Epithelial cell of proximal tubule (primary cell): ENCODE results near the gene CHD9. TPM values are rescaled to one million over a fixed set of nuclear protein-coding genes. Genes with fewer than 3 reads are reported as not detected.

Experiments
- DNase-seq: peaks from one replicate; pipeline ENCODE4 v3.0.0-alpha.2; 2011; ENCODE audit warnings: low read depth
- H3K4me3 ChIP-seq: 2 replicates; pipeline ENCODE4 v1.5.1; 2011; ENCODE audit warnings: low read depth, mild to moderate bottlenecking, low read length
- total RNA-seq: library from RNA; depleted of rRNA; stranded (reverse); fragments of >200 nt; gene quantifications from 2 replicates; pipeline ENCODE4 v1.2.3, GENCODE V29; 2015
- TF ChIP-seq, protein P1 (sequence below): conservative IDR thresholded peaks from 2 replicates; pipeline ENCODE4 v1.5.1; 2012; ENCODE audit warnings: low read depth, mild to moderate bottlenecking, low read length

CHD9 gene
- total RNA-seq, 1 donor from 2014 or later, result 14.6 TPM

DNA sequence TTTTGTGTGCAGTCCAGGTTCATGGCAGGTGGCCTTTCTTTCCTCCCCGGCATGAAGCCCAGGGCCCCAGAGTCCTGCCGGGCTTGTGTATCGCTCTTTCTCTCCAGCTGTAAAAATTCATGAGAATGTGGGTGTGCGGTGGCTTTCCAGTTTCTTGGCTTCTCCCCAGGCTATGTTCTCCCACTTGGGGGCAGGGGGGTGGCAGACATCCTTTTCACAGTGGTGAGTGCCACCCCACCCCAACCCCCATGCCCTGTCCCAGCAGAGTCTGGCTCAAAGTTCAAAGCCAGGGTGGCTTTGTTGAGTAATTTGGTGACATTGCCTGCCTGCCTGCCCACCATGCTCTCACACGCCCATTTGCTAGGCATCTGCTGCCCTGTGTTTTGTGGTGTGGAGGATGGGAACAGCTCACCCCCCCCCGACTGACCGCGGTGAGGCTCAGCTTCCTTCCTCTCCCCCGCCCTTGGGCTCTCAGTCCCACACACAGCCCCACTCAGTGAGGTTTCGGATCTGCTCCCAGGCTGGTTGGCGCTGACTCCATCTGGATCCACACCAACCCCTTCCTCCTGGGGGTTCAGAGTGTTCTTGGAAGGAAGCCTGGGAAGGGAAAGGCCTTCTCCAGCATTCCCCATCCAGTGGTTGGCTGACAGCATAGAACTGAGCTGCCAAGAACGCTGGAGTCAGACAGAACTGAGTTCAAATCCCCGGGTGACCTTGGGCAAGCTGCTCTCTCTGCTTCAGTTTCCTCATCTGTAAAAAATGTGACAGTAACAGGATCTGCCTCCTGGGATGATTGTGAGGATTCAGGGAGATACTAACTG lies 36.0 kb downstream of the CHD9 start:
- no peak for DNase-seq
- TF ChIP-seq, protein P1, sequence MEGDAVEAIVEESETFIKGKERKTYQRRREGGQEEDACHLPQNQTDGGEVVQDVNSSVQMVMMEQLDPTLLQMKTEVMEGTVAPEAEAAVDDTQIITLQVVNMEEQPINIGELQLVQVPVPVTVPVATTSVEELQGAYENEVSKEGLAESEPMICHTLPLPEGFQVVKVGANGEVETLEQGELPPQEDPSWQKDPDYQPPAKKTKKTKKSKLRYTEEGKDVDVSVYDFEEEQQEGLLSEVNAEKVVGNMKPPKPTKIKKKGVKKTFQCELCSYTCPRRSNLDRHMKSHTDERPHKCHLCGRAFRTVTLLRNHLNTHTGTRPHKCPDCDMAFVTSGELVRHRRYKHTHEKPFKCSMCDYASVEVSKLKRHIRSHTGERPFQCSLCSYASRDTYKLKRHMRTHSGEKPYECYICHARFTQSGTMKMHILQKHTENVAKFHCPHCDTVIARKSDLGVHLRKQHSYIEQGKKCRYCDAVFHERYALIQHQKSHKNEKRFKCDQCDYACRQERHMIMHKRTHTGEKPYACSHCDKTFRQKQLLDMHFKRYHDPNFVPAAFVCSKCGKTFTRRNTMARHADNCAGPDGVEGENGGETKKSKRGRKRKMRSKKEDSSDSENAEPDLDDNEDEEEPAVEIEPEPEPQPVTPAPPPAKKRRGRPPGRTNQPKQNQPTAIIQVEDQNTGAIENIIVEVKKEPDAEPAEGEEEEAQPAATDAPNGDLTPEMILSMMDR, result no peak
- peak overlapping the region; percentile 13 for H3K4me3 ChIP-seq

DNA sequence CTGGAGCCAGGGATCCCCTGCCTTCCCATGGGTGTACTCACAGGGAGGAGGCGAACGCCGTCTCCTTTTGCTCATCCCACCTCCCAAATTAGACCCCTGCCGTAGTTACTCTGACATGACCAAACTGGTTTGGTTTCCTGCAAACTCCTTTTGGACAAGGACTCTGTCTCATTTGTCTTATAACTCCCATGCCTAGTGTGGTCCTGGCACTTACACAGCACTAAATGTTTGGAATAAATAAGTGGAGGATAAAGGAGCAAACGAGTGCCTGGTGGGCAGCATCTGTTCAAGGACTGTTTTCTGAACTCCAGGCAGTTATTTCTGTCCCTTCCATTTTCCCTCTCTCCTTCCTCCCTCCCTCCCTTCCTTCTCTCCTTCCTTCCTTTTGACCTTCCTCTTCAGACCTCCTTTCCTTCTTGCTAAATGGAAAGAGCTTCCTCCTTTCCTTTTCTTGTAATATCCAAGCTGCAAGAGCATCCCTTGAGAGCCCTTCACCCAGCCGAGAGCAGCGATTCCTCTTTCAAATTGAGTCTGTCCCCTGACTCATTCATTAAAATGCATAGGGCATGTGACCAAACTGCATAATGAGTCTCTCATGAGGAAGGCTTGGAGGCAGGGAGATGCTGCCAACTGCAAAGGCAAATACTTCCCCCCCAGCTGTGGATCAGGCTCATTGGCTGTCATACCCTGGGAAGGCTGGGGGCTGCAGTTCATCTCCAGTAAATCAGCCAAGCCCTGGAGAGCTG lies 36.8 kb downstream of the CHD9 start:
- TF ChIP-seq, protein P1, result no peak
- no peak overlapping the region for H3K4me3 ChIP-seq
- peak; percentile 59 for DNase-seq

DNA sequence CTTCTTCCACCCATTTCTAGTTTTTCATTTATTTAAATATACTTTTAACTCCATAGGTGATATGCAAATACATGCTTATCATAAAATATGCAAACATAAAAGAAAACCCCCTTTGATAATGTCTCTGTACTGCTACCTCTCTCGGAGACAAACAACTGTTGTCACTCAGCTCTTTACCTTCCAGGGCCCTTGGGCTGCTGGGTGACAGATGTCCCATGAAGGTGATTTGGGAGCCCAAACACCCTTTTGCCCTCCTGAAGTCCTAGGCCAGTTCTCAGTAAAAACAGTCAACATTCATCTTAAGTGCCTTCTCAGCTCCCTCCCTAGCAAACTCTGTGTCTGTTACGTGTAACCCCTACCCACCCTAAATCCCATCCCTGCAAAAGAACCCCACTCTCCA lies 37.5 kb downstream of the CHD9 start:
- H3K4me3 ChIP-seq, result no peak overlapping the region
- TF ChIP-seq, protein P1, result no peak
- DNase-seq, result no peak

DNA sequence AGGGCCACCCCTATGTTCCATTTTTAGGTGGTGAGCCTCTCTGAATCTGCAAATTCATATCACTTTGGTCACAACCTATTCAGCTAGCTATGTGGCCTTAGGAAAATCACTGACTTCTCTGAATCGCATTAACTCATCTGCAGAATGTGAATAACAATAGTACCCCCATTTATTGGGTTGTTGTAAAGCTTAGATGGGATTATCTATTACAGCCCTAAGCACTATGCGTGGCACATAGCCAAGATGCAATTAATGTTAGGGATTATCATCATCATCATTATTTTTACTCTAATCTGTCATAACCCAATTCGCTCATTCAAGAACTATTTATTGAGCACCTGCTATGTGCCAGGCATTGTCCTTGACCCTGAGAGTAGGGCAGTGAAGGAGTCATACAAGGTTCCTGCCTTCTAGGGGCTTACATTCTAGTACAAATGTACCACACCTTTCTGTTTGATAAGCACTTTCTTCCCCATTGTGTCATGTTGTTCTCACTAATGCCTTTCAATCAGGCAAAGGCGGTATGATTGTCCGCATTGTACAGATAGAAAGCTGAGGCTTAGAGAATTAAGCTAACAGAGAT lies 38.5 kb downstream of the CHD9 start:
- no peak overlapping the region for H3K4me3 ChIP-seq
- no peak for DNase-seq
- TF ChIP-seq, protein P1, result no peak

- DNase-seq, result no peak
- H3K4me3 ChIP-seq, result no peak overlapping the region
- TF ChIP-seq, protein P1, result no peak
Measured at GRCh38 chr16:53094013-53094630, 39.3 kb downstream of the CHD9 start.

DNA sequence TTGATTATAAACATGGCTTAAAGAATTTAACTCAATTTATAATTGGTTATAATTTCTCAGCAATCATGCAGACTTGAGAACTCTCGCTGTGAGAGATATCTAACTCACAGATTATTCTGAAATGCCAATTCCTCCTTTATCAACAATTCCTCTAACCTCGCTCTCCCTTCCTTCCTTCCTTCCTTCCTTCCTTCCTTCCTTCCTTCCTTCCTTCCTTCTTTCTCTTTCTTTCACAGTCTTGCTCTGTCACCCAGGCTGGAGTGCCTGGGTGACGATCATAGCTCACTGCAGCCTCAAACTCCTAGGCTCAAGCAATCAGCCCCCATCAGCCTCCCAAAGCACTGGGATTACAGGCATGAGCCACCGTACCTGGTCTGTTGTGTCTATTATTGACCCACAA lies 42.4 kb downstream of the CHD9 start:
- no peak for DNase-seq
- no peak overlapping the region for H3K4me3 ChIP-seq
- TF ChIP-seq, protein P1, result no peak
